Measurements from ENCODE around the gene PDGFD. TPM values are rescaled to one million over a fixed set of nuclear protein-coding genes. Genes with fewer than 3 reads are reported as not detected.

PDGFD gene
- polyA plus RNA-seq, 1 of the 3 experiments (the other 2 are of a cell fraction), result 4.8 TPM

DNA sequence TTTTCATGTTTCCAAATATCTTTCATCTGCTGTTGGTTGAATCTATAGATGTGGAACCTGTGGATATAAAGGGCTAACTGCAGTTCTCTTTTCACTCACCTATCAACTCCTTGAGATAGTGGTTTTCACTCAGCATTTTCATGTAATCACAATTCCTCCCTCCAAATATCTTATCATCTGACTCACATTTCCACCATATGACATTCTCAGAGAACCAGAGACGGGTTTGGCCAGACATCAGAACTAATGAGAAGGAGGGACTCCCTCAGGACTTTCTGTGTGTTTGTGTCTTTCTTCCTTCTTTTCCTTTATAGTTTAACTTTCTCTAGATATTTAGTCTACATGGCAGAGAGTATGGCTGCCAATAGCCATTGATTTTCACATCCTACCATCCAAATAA, 262.3 kb downstream of the PDGFD start:
- H3K79me2 ChIP-seq (ENCODE audit: insufficient read depth), result no peaks in the 10 kb centered on the region
- peaks cover 6% of the 10 kb centered on the region for H3F3A ChIP-seq (replicated peaks; ENCODE audit: insufficient read depth)
- TF ChIP-seq GABPA (IDR thresholded peaks at IDR 0.05; ENCODE audit: low read depth) (no peak), REST (IDR thresholded peaks at IDR 0.05; ENCODE audit: low read depth, low read length) (no peak), USF1 (IDR thresholded peaks at IDR 0.05; ENCODE audit: borderline replicate concordance, low read depth) (no peak), MAX (IDR thresholded peaks at IDR 0.05; ENCODE audit: low read depth) (no peak)
- no peak overlapping the region for H3K4me3 ChIP-seq (ENCODE audit: low read depth in 2 of 2, low read length in 1 of 2)
- H3K4me1 ChIP-seq (ENCODE audit: control insufficient read depth in 1 of 2, insufficient read depth in 2 of 2, low read depth in 1 of 2, low read length in 1 of 2), result peaks cover 0 to 5% of the 10 kb centered on the region in 2 experiments; a peak in 1 of 4 replicates
- no peak for DNase-seq
- no peaks in the 10 kb centered on the region for H3K9me2 ChIP-seq
- H3K9ac ChIP-seq, result no peak overlapping the region
- H3K36me3 ChIP-seq (replicated peaks in 1 of 2; ENCODE audit: control insufficient read depth in 1 of 2, insufficient read depth in 2 of 2, low read length in 1 of 2), result no peaks in the 10 kb centered on the region
- H4K20me1 ChIP-seq (ENCODE audit: insufficient read depth), result no peaks in the 10 kb centered on the region
- no peak overlapping the region for H3K27ac ChIP-seq (ENCODE audit: low read depth in 2 of 2, low read length in 1 of 2)
- H3K9me3 ChIP-seq, result no peaks in the 10 kb centered on the region
- H3K27me3 ChIP-seq (ENCODE audit: insufficient read depth), result no peaks in the 10 kb centered on the region
- H3K4me2 ChIP-seq, result no peak overlapping the region
- ChIA-PET CTCF (no interaction called here), POLR2A (no interaction called here)
- WGBS (ENCODE audit: low lambda C conversion rate), result 80% methylated on average over 1 of the region's 1 CpG
- H2AFZ ChIP-seq (ENCODE audit: low read depth), result no peak overlapping the region

GRCh38 chr11:103898577-103899336, 265.2 kb downstream of the PDGFD start:
- Histone ChIP-seq H3K4me3 (ENCODE audit: low read depth in 2 of 2, low read length in 1 of 2) (no peak overlapping the region), H4K20me1 (ENCODE audit: insufficient read depth) (no peaks in the 10 kb centered on the region), H3K27ac (ENCODE audit: low read depth in 2 of 2, low read length in 1 of 2) (no peak overlapping the region), H3F3A (replicated peaks; ENCODE audit: insufficient read depth) (peaks cover 6% of the 10 kb centered on the region), H3K4me2 (no peak overlapping the region), H3K79me2 (ENCODE audit: insufficient read depth) (no peaks in the 10 kb centered on the region), H3K27me3 (ENCODE audit: insufficient read depth) (no peaks in the 10 kb centered on the region), H3K4me1 (ENCODE audit: control insufficient read depth in 1 of 2, insufficient read depth in 2 of 2, low read depth in 1 of 2, low read length in 1 of 2) (no peaks in the 10 kb centered on the region), H3K9ac (no peak overlapping the region), H2AFZ (ENCODE audit: low read depth) (no peak overlapping the region), H3K9me3 (no peaks in the 10 kb centered on the region), H3K36me3 (replicated peaks in 1 of 2; ENCODE audit: control insufficient read depth in 1 of 2, insufficient read depth in 2 of 2, low read length in 1 of 2) (no peaks in the 10 kb centered on the region), H3K9me2 (no peaks in the 10 kb centered on the region)
- CTCF ChIA-PET, result interaction anchor here (1.0 kb wide), 1 partner anchor 15 kb away, joined by 3 read pairs; no protein-coding TSS in a partner anchor
- no peak for DNase-seq
- POLR2A ChIA-PET, result no interaction called here
- WGBS (ENCODE audit: low lambda C conversion rate), result 74% methylated on average over 4 of the region's 5 CpGs
- TF ChIP-seq MXI1 (IDR thresholded peaks at IDR 0.05; ENCODE audit: low read depth, low read length), result no peak
- no peak for TF ChIP-seq FOXM1 (IDR thresholded peaks at IDR 0.05; ENCODE audit: low read depth)
- TF ChIP-seq, protein P1, sequence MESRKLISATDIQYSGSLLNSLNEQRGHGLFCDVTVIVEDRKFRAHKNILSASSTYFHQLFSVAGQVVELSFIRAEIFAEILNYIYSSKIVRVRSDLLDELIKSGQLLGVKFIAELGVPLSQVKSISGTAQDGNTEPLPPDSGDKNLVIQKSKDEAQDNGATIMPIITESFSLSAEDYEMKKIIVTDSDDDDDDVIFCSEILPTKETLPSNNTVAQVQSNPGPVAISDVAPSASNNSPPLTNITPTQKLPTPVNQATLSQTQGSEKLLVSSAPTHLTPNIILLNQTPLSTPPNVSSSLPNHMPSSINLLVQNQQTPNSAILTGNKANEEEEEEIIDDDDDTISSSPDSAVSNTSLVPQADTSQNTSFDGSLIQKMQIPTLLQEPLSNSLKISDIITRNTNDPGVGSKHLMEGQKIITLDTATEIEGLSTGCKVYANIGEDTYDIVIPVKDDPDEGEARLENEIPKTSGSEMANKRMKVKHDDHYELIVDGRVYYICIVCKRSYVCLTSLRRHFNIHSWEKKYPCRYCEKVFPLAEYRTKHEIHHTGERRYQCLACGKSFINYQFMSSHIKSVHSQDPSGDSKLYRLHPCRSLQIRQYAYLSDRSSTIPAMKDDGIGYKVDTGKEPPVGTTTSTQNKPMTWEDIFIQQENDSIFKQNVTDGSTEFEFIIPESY (IDR thresholded peaks at IDR 0.05; ENCODE audit: borderline replicate concordance, low read depth), result no peak
- TF ChIP-seq USF1 (IDR thresholded peaks at IDR 0.05; ENCODE audit: borderline replicate concordance, low read depth), result no peak
- no peak for TF ChIP-seq EP300 (IDR thresholded peaks at IDR 0.05; ENCODE audit: borderline replicate concordance in 1 of 2, low read depth in 1 of 2, low read length in 1 of 2)
- TF ChIP-seq SMC3 (IDR thresholded peaks at IDR 0.05; ENCODE audit: low read depth, low read length), result no peak
- no peak for TF ChIP-seq CTCF (IDR thresholded peaks at IDR 0.05)
- TF ChIP-seq NFIC (IDR thresholded peaks at IDR 0.05; ENCODE audit: borderline replicate concordance), result no peak
- no peak for TF ChIP-seq CHD2 (IDR thresholded peaks at IDR 0.05; ENCODE audit: low read length, partially characterized antibody)
- TF ChIP-seq FOSL2 (IDR thresholded peaks at IDR 0.05; ENCODE audit: borderline replicate concordance, low read depth), result no peak
